CD14-positive monocyte (primary cell): ENCODE results near the gene C1QTNF6. TPM values are rescaled to one million over a fixed set of nuclear protein-coding genes. Genes with fewer than 3 reads are reported as not detected.

Experiments
- DNase-seq, 3 donors: peaks; one replicate each; pipeline ENCODE4 v3.0.0-alpha.2; 2011 to 2022
- H2AFZ ChIP-seq: 2 replicates; pipeline ENCODE4 v1.6.0; 2012; ENCODE audit warnings: mild to moderate bottlenecking, low read depth, low read length, inconsistent platforms; ENCODE audit not compliant: insufficient read depth, poor library complexity, severe bottlenecking
- H3K27ac ChIP-seq, 2 donors: 1 replicate in 1 of 2; 2 replicates in 1 of 2; pipeline ENCODE4 v1.5.1; 2012 to 2013; ENCODE audit warnings: low read length in 2 of 2, control low read depth in 1 of 2, inconsistent platforms in 1 of 2, low read depth in 1 of 2, mild to moderate bottlenecking in 1 of 2
- H3K27me3 ChIP-seq, 2 donors: one replicate each; pipeline versions ENCODE4 v1.6.0 to v1.6.1; 2011 to 2013; ENCODE audit warnings: low read length in 2 of 2; ENCODE audit not compliant: control insufficient read depth in 2 of 2, insufficient read depth in 2 of 2
- H3K36me3 ChIP-seq, 2 donors: replicated peaks in 1 of 2; 1 replicate in 1 of 2; 2 replicates in 1 of 2; pipeline versions ENCODE4 v1.5.1 to v1.6.1; 2012 to 2013; ENCODE audit warnings: low read length in 2 of 2, control low read depth in 1 of 2, inconsistent platforms in 1 of 2, mild to moderate bottlenecking in 1 of 2; ENCODE audit not compliant: insufficient read depth in 2 of 2, control insufficient read depth in 1 of 2
- H3K4me1 ChIP-seq, 2 donors: 1 replicate in 1 of 2; 2 replicates in 1 of 2; pipeline versions ENCODE4 v1.5.1 to v1.6.1; 2012 to 2013; ENCODE audit warnings: low read length in 2 of 2, control low read depth in 1 of 2, inconsistent platforms in 1 of 2, mild to moderate bottlenecking in 1 of 2, moderate library complexity in 1 of 2; ENCODE audit not compliant: insufficient read depth in 2 of 2, control insufficient read depth in 1 of 2
- H3K4me2 ChIP-seq: replicated peaks from 2 replicates; pipeline ENCODE3; 2012; ENCODE audit warnings: low read length, moderate library complexity, mild to moderate bottlenecking; ENCODE audit not compliant: poor library complexity, severe bottlenecking; ENCODE audit errors: extremely low read depth
- H3K4me3 ChIP-seq, 3 experiments: fragments of 200-600 bp in 1 of 3; sonication (generic) in 1 of 3; replicated peaks in 1 of 3; 1 replicate in 2 of 3; 2 replicates in 1 of 3; pipeline ENCODE4 v1.5.1; 2011 to 2013; ENCODE audit warnings: low read length in 3 of 3, mild to moderate bottlenecking in 3 of 3, control low read depth in 2 of 3, low read depth in 2 of 3, inconsistent platforms in 1 of 3, moderate library complexity in 1 of 3
- H3K79me2 ChIP-seq: 2 replicates; pipeline ENCODE4 v1.6.0; 2012; ENCODE audit warnings: mild to moderate bottlenecking, control low read depth, inconsistent platforms, low read length, moderate library complexity; ENCODE audit not compliant: insufficient read depth
- H3K9ac ChIP-seq: 2 replicates; pipeline ENCODE4 v1.6.0; 2017; ENCODE audit warnings: low read length, mild to moderate bottlenecking; ENCODE audit not compliant: insufficient read depth, poor library complexity, severe bottlenecking
- H3K9me3 ChIP-seq, 2 donors: replicated peaks in 1 of 2; 1 replicate in 1 of 2; 2 replicates in 1 of 2; pipeline versions ENCODE4 v1.5.1 to v1.6.1; 2012 to 2013; ENCODE audit warnings: low read length in 2 of 2, control low read depth in 1 of 2; ENCODE audit not compliant: control insufficient read depth in 1 of 2, insufficient read depth in 1 of 2
- H4K20me1 ChIP-seq: 2 replicates; pipeline ENCODE4 v1.6.0; 2012; ENCODE audit warnings: mild to moderate bottlenecking, low read length, control low read depth, moderate library complexity; ENCODE audit not compliant: insufficient read depth
- H3K27ac Mint-ChIP-seq, 7 donors: one replicate each; pipeline ENCODE4 v1.8.0; 2020; ENCODE audit warnings: mild to moderate bottlenecking in 7 of 7, mixed read lengths in 7 of 7, moderate library complexity in 6 of 7, inconsistent platforms in 2 of 7
- H3K27me3 Mint-ChIP-seq, 3 donors: one replicate each; pipeline ENCODE4 v1.8.0; 2021 to 2022; ENCODE audit warnings: low read depth in 3 of 3, mild to moderate bottlenecking in 3 of 3, mixed read lengths in 3 of 3, moderate library complexity in 3 of 3, inconsistent platforms in 1 of 3
- H3K36me3 Mint-ChIP-seq, 2 donors: one replicate each; pipeline ENCODE4 v1.8.0; 2020; ENCODE audit warnings: mixed read lengths in 2 of 2, inconsistent platforms in 1 of 2, mild to moderate bottlenecking in 1 of 2
- H3K4me1 Mint-ChIP-seq: one replicate; pipeline ENCODE4 v1.8.0; 2020; ENCODE audit warnings: mild to moderate bottlenecking, mixed read lengths
- H3K4me3 Mint-ChIP-seq, 2 donors: one replicate each; pipeline ENCODE4 v1.8.0; 2020; ENCODE audit warnings: mild to moderate bottlenecking in 2 of 2, mixed read lengths in 2 of 2, moderate library complexity in 1 of 2
- H3K9me3 Mint-ChIP-seq, 7 donors: one replicate each; pipeline ENCODE4 v1.8.0; 2020 to 2022; ENCODE audit warnings: mixed read lengths in 7 of 7, mild to moderate bottlenecking in 6 of 7, moderate library complexity in 6 of 7, inconsistent platforms in 2 of 7
- WGBS: methylation state at CpG from one replicate; pipeline ENCODE4 v1.1.5; 2013; ENCODE audit warnings: missing lambda C conversion rate; ENCODE audit not compliant: insufficient coverage; 5-methylcytosine and 5-hydroxymethylcytosine counted together
- intact Hi-C, 2 donors: fragments of 100-400 bp; cut with micrococcal nuclease; formaldehyde crosslinking; loops; one replicate each; pipeline versions ENCODE4 v1.15.0 to v1.15.1; 2023
- polyA plus RNA-seq, 3 donors: library from polyadenylated mRNA; depleted of rRNA in 1 of 3; unstranded in 2 of 3; stranded (reverse) in 1 of 3; fragments of 300-500 nt in 2 of 3; fragments of >200 nt in 1 of 3; fragmentation: Illumina TruSeq in 2 of 3; gene quantifications; 1 replicate in 2 of 3; 2 replicates in 1 of 3; pipeline ENCODE4 v1.2.3, GENCODE V29; 2012 to 2021
- TF ChIP-seq, protein P1 (sequence below): fragments of 200-600 bp; IDR thresholded peaks from one replicate; pipeline ENCODE4 v1.8.0; 2022; ENCODE audit warnings: antibody characterized with exemption, mild to moderate bottlenecking

Gene C1QTNF6
- polyA plus RNA-seq, 3 donors: 0.14 to 2.3 (median 0.24) TPM

DNA sequence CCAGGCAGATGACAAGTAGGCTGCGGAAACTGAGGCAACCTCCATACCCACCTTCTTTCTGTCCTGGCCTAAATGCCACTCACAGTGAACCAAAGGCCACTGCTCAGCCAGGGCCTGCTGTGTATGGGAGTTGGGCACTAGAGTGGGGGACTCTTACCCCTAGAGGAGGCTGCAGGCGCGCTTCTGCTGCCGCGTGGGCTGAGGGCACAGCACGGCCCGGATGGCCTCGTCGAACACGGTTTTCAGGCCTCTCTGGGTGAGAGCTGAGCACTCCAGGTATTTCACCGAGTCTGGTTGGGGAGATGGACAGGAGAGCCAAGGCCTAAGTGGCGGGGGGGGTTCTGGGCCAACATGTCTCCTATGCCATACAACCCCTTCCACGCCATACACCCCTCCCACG, 38.5 kb upstream of the C1QTNF6 start:
- peaks cover 0 to 2% (median 0%) of the 10 kb centered on the region in 3 donors for H3K27me3 Mint-ChIP-seq
- Histone ChIP-seq H3K9me3 (no peaks in the 10 kb centered on the region), H3K36me3 (peaks cover 43 to 50% of the 10 kb centered on the region in 2 donors), H4K20me1 (peaks cover 51% of the 10 kb centered on the region), H3K9ac (no peak overlapping the region), H3K79me2 (peaks cover 45% of the 10 kb centered on the region), H2AFZ (no peak overlapping the region), H3K27ac (peak overlapping the region in 1 of 2 donors; percentile 29), H3K4me3 (no peak overlapping the region), H3K27me3 (no peaks in the 10 kb centered on the region), H3K4me2 (no peak overlapping the region), H3K4me1 (peaks cover 83 to 92% of the 10 kb centered on the region in 2 donors)
- H3K4me3 Mint-ChIP-seq: no peak overlapping the region
- H3K27ac Mint-ChIP-seq: peak overlapping the region in 3 of 7 donors; percentile 81 to 86 (median 85)
- peaks cover 56 to 71% of the 10 kb centered on the region in 2 donors for H3K36me3 Mint-ChIP-seq
- TF ChIP-seq, protein P1, sequence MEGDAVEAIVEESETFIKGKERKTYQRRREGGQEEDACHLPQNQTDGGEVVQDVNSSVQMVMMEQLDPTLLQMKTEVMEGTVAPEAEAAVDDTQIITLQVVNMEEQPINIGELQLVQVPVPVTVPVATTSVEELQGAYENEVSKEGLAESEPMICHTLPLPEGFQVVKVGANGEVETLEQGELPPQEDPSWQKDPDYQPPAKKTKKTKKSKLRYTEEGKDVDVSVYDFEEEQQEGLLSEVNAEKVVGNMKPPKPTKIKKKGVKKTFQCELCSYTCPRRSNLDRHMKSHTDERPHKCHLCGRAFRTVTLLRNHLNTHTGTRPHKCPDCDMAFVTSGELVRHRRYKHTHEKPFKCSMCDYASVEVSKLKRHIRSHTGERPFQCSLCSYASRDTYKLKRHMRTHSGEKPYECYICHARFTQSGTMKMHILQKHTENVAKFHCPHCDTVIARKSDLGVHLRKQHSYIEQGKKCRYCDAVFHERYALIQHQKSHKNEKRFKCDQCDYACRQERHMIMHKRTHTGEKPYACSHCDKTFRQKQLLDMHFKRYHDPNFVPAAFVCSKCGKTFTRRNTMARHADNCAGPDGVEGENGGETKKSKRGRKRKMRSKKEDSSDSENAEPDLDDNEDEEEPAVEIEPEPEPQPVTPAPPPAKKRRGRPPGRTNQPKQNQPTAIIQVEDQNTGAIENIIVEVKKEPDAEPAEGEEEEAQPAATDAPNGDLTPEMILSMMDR: no peak
- H3K4me1 Mint-ChIP-seq: peaks cover 88% of the 10 kb centered on the region
- 95% methylated on average over 9 of the region's 14 CpGs for WGBS
- peaks cover 0 to 7% (median 3%) of the 10 kb centered on the region in 7 donors for H3K9me3 Mint-ChIP-seq
- intact Hi-C loops: no loop called here
- no peak for DNase-seq

DNA sequence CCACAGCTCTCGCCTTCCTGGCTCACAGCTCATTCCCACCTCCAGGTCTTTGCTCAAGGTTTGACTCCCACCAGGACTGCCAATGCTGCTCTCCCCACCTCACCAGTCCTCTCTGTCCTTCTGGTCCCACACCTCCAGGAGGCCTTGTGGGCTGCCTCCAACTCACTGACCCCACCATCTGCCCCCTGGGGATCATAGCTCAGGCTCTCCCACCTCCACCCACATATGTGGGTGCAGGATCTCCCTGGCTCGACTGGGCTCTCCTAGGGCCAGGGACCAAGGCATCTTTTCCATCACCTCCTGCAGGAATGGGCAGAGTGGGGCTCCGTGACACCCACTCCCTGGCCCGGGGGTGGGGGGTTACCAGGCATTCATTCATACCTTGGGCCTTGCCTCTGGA, 38.0 kb upstream of the C1QTNF6 start:
- peaks cover 88% of the 10 kb centered on the region for H3K4me1 Mint-ChIP-seq
- Histone ChIP-seq H3K4me2 (no peak overlapping the region), H3K4me1 (peaks cover 79 to 92% of the 10 kb centered on the region in 2 donors), H3K4me3 (no peak overlapping the region), H3K79me2 (peaks cover 44% of the 10 kb centered on the region), H2AFZ (no peak overlapping the region), H3K27ac (peak overlapping the region; percentile 10 to 29), H3K27me3 (no peaks in the 10 kb centered on the region), H4K20me1 (peaks cover 47% of the 10 kb centered on the region), H3K9ac (no peak overlapping the region), H3K9me3 (no peaks in the 10 kb centered on the region), H3K36me3 (peaks cover 38 to 46% of the 10 kb centered on the region in 2 donors)
- peaks cover 53 to 71% of the 10 kb centered on the region in 2 donors for H3K36me3 Mint-ChIP-seq
- H3K27me3 Mint-ChIP-seq: peaks cover 0 to 2% (median 0%) of the 10 kb centered on the region in 3 donors
- 78% methylated on average over 4 of the region's 4 CpGs for WGBS
- TF ChIP-seq, protein P1: no peak
- intact Hi-C loops: no loop called here
- peaks cover 0 to 9% (median 4%) of the 10 kb centered on the region in 7 donors for H3K9me3 Mint-ChIP-seq
- DNase-seq: no peak
- H3K27ac Mint-ChIP-seq: peak overlapping the region in 6 of 7 donors; percentile 66 to 86 (median 83)
- H3K4me3 Mint-ChIP-seq: no peak overlapping the region
